T1000 (cell line): ENCODE measurements around the gene YEATS4.

ENCODE experiments used
- DNase-seq: peaks from one replicate; lab custom pipeline; 2025; ENCODE audit warnings: mixed read lengths; lab: John Stamatoyannopoulos, UW

Gene YEATS4

DNA sequence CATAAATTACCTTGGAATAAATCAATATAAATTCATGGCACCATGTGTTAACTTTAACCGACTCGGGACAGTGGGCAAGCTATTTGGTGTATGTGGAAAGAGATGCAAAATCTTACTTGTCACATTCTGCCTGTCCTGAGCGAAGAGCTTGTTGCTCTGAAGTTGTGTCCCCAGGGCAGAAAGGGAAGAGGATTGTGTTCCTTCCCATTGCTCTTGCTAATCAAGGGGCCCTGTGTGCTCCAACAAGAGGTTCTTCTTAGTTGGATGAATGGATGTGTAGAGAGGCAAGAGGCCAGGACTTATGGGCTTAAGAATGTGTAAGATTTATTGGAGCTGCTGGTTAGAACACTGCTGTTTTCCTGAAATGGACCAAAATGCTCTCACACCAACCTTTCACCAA, 74.1 kb downstream of the YEATS4 start:
- DNase-seq = no peak

DNA sequence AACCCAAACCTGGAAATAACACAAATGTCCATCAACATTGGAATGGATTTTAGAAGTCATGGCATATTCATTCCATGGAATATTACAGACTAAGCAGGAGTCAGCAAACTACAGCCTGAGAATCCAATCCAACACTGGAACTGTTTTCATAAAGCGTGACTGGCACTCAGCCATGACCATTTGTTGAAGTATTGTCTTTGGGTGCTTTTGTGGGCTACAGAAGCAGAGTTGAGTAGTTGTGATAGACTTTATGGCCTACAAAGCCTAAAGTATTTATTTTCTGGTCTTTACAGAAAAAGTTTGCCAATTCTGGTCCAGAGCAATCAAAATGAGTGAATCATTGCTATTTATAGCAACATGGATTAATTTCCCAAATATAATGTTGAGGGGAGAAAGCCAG, 76.1 kb downstream of the YEATS4 start:
- no peak for DNase-seq

DNA sequence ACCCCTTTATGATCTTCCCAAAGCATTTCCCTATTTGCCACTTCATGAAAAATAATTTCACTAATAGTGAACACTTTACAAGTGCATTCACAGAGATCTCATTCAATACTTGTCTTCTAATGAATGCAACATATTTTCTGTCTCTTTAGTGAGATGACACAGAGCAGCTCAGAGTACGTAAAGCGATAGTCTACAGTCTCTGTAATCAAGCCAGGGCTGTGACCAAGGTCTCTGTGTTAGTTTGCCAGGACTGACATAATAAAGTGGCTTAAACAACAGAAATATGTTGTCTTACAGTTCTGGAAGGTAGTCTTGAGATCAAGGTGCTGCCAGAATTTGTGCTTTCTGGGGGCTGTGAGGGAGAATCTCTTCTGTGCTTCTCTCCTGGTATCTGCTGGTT, 77.5 kb downstream of the YEATS4 start:
- no peak for DNase-seq

DNA sequence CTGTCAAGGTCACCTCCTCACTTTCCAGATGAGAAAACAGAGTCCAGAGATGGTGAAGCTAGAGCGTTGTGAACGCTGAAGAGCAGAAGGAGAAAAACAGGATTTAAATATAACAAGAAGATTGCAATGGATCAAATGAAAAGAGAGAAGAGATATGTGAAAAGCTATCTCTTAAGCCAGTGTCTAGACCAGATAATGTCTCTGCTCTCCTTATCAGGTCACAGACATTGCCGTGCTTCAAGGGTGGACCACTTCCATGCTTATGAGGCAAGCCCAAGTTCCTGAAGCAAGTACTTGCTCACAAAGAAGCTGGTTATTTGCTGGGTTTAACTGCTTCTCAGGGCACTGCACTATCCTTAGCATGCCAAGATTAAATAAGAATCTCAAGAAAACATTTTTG, 79.0 kb downstream of the YEATS4 start:
- no peak for DNase-seq

DNA sequence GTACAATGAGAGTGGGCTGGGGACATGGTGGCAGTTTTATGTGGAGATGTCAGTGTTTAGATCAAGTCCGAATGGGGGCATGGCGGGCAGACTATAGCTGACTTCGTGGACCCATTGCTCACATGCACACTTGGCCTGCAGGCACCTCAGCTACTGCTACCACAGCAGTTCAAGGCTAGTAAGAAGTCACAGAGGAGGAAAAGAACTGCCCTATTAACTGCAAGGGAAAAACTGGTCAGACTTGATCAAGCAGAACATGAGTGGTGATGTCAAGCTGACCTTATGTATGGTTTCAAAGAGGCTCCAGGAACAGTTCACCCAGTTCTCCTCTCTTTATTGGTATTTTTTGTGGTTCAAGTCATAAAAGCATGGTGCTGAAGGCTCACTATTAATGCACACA, 80.5 kb downstream of the YEATS4 start:
- no peak for DNase-seq
